GM12865 (cell line): ENCODE data around the gene RPIA.
A peak's percentile ranks its signal among the peaks of the same experiment; 100 is the strongest.
"Not testable (repeated sequence)": the region's sequence is repeated elsewhere in the genome, so short reads cannot be mapped to it uniquely, and the experiment has no call there.

ENCODE experiments used
- DNase-seq: peaks from one replicate; pipeline ENCODE4 v3.0.0; 2010; ENCODE audit warnings: low read depth
- H3K4me3 ChIP-seq: 2 replicates; pipeline ENCODE4 v1.5.1; 2011; ENCODE audit warnings: mild to moderate bottlenecking, low read depth, low read length, control low read depth
- CTCF ChIP-seq: IDR thresholded peaks from 2 replicates; pipeline ENCODE4 v1.5.1; 2011; ENCODE audit warnings: low read length, control low read depth, low read depth, inconsistent platforms; ENCODE audit not compliant: insufficient read depth; ENCODE audit errors: missing control alignments

Gene RPIA

GRCh38 chr2:88691339-88692183 is at the start of gene RPIA:
Gene RPIA (plus strand): TSS chr2:88691673. CDS start chr2:88691699, 26 bp downstream.
- peak within 1 kb of the TSS; percentile 69 for H3K4me3 ChIP-seq
- TF ChIP-seq CTCF, result peak; percentile 73
- peak; percentile 99 for DNase-seq

GRCh38 chr2:88642278-88642677 is 49.2 kb upstream of the RPIA start:
- DNase-seq, result no peak
- TF ChIP-seq CTCF, result no peak
- H3K4me3 ChIP-seq, result no peak overlapping the region

- not testable (repeated sequence) for H3K4me3 ChIP-seq, DNase-seq
Observed at GRCh38 chr2:88645291-88645882, 46.1 kb upstream of the RPIA start.

DNA sequence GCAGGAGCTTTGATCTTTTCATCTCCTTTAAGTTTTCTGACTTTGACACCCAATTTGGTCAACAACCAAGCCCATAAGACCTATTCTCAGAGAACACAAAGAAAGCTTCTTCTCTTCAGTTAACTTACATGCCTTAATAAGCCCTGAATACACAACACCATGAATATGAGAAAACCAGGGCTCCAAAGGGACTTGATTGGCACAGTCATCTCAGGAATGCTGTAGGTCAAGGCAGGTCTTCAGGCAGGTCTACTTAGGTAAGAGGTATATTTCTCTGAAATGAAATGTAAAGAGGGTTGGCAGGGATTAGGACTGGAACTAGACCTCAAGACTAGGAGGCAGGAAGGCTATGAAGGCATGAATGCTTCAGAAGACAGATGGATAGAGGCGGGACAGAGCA is 39.8 kb upstream of the RPIA start:
- no peak overlapping the region for H3K4me3 ChIP-seq
- no peak for DNase-seq
- no peak for TF ChIP-seq CTCF

DNA sequence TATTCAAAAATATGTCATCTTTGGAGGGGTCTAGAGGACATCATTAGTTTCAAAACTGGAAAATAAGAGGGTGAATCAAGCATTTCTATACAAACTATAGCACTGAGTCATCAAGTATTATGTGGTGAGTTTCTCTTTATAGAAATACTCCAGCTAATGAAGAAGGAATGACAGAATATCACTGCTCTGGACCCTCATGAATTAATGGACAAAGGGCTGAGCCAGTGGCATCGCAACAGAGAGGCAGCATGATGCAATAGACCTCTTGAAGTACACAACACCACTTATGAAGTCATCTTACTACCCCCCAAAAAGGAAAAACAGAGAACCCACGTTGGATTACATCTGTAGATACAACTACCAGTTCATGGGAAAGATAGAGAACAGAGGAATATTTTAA is 36.8 kb upstream of the RPIA start:
- TF ChIP-seq CTCF, result no peak
- no peak overlapping the region for H3K4me3 ChIP-seq
- no peak for DNase-seq

GRCh38 chr2:88656690-88657089 is 34.8 kb upstream of the RPIA start:
- no peak overlapping the region for H3K4me3 ChIP-seq
- TF ChIP-seq CTCF, result no peak
- DNase-seq, result no peak

DNA sequence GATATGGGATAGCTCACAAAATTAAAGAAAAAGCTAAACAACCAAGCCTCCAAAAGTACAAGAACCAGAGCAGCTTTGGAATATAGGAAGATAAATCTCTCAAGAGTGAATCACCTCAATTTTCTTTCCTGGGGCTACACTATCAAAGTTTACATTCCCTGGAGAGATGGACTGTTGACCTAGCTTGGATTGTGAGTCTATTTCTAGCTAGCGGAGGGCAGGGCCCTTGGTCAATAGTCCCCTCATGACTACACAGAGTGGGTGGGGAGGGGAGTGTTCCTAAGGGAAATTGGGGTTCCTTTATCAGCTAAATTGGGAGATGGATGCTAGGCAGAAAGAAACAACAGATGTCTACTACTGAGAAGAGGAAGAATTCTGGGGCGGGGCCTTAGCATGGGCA is 34.3 kb upstream of the RPIA start:
- no peak for DNase-seq
- H3K4me3 ChIP-seq, result no peak overlapping the region
- TF ChIP-seq CTCF, result no peak
